Liver (tissue), 3 donors: Measurements from ENCODE around the gene PPP1R26.

ENCODE experiments used
- CTCF ChIP-seq: fragments of 150-350 bp; IDR thresholded peaks from 2 replicates; pipeline ENCODE4 v1.5.1; 2017; ENCODE audit warnings: improper control_type of control experiment, low read depth, low read length; ENCODE audit not compliant: missing input control
- RAD21 ChIP-seq, 2 donors: IDR thresholded peaks; 2 replicates each; pipeline ENCODE4 v1.6.1; 2016; ENCODE audit warnings: antibody characterized with exemption in 2 of 2, mild to moderate bottlenecking in 2 of 2
- REST ChIP-seq: IDR thresholded peaks from 2 replicates; pipeline ENCODE4 v1.6.1; 2016; ENCODE audit warnings: antibody characterized with exemption, mild to moderate bottlenecking
- donor health status: healthy.
- donor health status: healthy.

- no peak for TF ChIP-seq CTCF
- TF ChIP-seq REST = peak; percentile 45
- no peak for TF ChIP-seq RAD21 (IDR thresholded peaks at IDR 0.05)
Measured at GRCh38 chr9:135490980-135491464, 11.4 kb downstream of the PPP1R26 start.
